Hematopoietic multipotent progenitor cell (in vitro differentiated cells): ENCODE data around the gene CMC1. TPM values are rescaled to one million over a fixed set of nuclear protein-coding genes. Genes with fewer than 3 reads are reported as not detected.
A peak's percentile ranks its signal among the peaks of the same experiment; 100 is the strongest.
"Not testable (repeated sequence)": the region's sequence is repeated elsewhere in the genome, so short reads cannot be mapped to it uniquely, and the experiment has no call there.

Experiments
- DNase-seq, 3 donors: peaks; one replicate each; pipeline ENCODE4 v3.0.0-alpha.2; 2011 to 2015; ENCODE audit warnings: low read depth in 2 of 3, low spot score in 2 of 3
- total RNA-seq: library from RNA; depleted of rRNA; stranded (reverse); fragments of >200 nt; gene quantifications from one replicate; pipeline ENCODE4 v1.2.3, GENCODE V29; 2012

CMC1 gene
- total RNA-seq, 1 donor = 1.9 TPM

GRCh38 chr3:28243424-28244106 lies 2.1 kb downstream of the CMC1 start:
- peak in 1 of 3 donors; percentile 29 for DNase-seq

- DNase-seq = no peak
These were observed 3.1 kb downstream of the CMC1 start for GRCh38 chr3:28244491-28244890.

GRCh38 chr3:28247286-28247685 lies 5.9 kb downstream of the CMC1 start:
- no peak for DNase-seq

- peak in 1 of 3 donors; percentile 14 for DNase-seq
These were observed 9.6 kb downstream of the CMC1 start for GRCh38 chr3:28250999-28251398.

- no peak for DNase-seq
These were observed 10.6 kb downstream of the CMC1 start for GRCh38 chr3:28252001-28252431.

- DNase-seq = no peak
These were observed 11.8 kb downstream of the CMC1 start for GRCh38 chr3:28253040-28253715.

GRCh38 chr3:28262001-28262400 lies 20.6 kb downstream of the CMC1 start:
- DNase-seq = no peak

GRCh38 chr3:28265641-28266040 lies 24.2 kb downstream of the CMC1 start:
- DNase-seq = no peak

GRCh38 chr3:28267984-28268849 lies 26.8 kb downstream of the CMC1 start:
- no peak for DNase-seq

GRCh38 chr3:28268989-28269388 lies 27.6 kb downstream of the CMC1 start:
- DNase-seq = no peak

- DNase-seq = not testable (repeated sequence)
These were observed 28.5 kb downstream of the CMC1 start for GRCh38 chr3:28269884-28270283.

- DNase-seq = no peak
These were observed 32.4 kb downstream of the CMC1 start for GRCh38 chr3:28273837-28274236.

GRCh38 chr3:28278918-28279317 lies 37.5 kb downstream of the CMC1 start:
- no peak for DNase-seq

- DNase-seq = no peak
These were observed 38.4 kb downstream of the CMC1 start for GRCh38 chr3:28279770-28280169.

- no peak for DNase-seq
These were observed 39.4 kb downstream of the CMC1 start for GRCh38 chr3:28280781-28281180.

- peak in 2 of 3 donors; percentile 22 to 66 for DNase-seq
These were observed 45.2 kb downstream of the CMC1 start for GRCh38 chr3:28286595-28286994.

- DNase-seq = no peak
These were observed 45.6 kb downstream of the CMC1 start for GRCh38 chr3:28287046-28287445.

- no peak for DNase-seq
These were observed 49.5 kb downstream of the CMC1 start for GRCh38 chr3:28290863-28291300.

- no peak for DNase-seq
These were observed 50.2 kb downstream of the CMC1 start for GRCh38 chr3:28291577-28291976.

- DNase-seq = no peak
These were observed 51.2 kb downstream of the CMC1 start for GRCh38 chr3:28292622-28293021.

- DNase-seq = no peak
These were observed 53.4 kb downstream of the CMC1 start for GRCh38 chr3:28294667-28295413.
